A673 (cell line): ENCODE results near the gene LDB2. TPM values are rescaled to one million over a fixed set of nuclear protein-coding genes. Genes with fewer than 3 reads are reported as not detected.

Source experiments
- BruUV-seq: library from RNA; stranded (reverse); fragments of 400-500 nt; replicated peaks from 2 replicates; lab custom pipeline; 2021; lab: Mats Ljungman, UMichigan
- CTCF ChIA-PET: fragments of 300-600 bp; sonication (Branson Sonifier 250); formaldehyde crosslinking; loops from one replicate; lab custom pipeline; 2022; ENCODE audit warnings: antibody characterized with exemption; lab: Charles Lee
- POLR2A ChIA-PET: fragments of 300-600 bp; sonication (Branson Sonifier 250); formaldehyde crosslinking; loops from one replicate; lab custom pipeline; 2022; ENCODE audit warnings: antibody characterized with exemption; ENCODE audit not compliant: low non-redundant PET; lab: Charles Lee
- DNase-seq: peaks from one replicate; pipeline ENCODE4 v3.0.0-alpha.2; 2015; ENCODE audit warnings: low spot score
- H3K27ac ChIP-seq: fragments of 200-600 bp; sonication (generic); 2 replicates; pipeline ENCODE4 v1.5.1; 2016; ENCODE audit warnings: mixed run types, low read depth, mild to moderate bottlenecking, mixed read lengths, antibody characterized with exemption, low read length; ENCODE audit not compliant: poor library complexity, severe bottlenecking
- H3K27me3 ChIP-seq: fragments of 200-600 bp; sonication (generic); replicated peaks from 2 replicates; pipeline ENCODE4 v1.6.1; 2017; ENCODE audit warnings: mixed run types, low read depth, mild to moderate bottlenecking, mixed read lengths, antibody characterized with exemption, low read length; ENCODE audit not compliant: insufficient read depth, poor library complexity
- H3K36me3 ChIP-seq: fragments of 200-600 bp; sonication (generic); 2 replicates; pipeline ENCODE4 v1.6.1; 2016; ENCODE audit warnings: mixed run types, mild to moderate bottlenecking, mixed read lengths, antibody characterized with exemption, low read length; ENCODE audit not compliant: insufficient read depth, poor library complexity, severe bottlenecking
- H3K4me1 ChIP-seq: fragments of 200-600 bp; sonication (generic); 2 replicates; pipeline ENCODE4 v1.6.1; 2017; ENCODE audit warnings: mixed run types, mild to moderate bottlenecking, mixed read lengths, antibody characterized with exemption, low read length; ENCODE audit not compliant: insufficient read depth, poor library complexity, severe bottlenecking
- H3K4me3 ChIP-seq: fragments of 200-600 bp; sonication (generic); 2 replicates; pipeline ENCODE4 v1.5.1; 2016; ENCODE audit warnings: low read depth, mixed run types, mild to moderate bottlenecking, mixed read lengths, low read length; ENCODE audit not compliant: poor library complexity, severe bottlenecking
- H3K9me3 ChIP-seq: fragments of 200-600 bp; sonication (generic); 2 replicates; pipeline ENCODE4 v1.6.1; 2016; ENCODE audit warnings: mixed run types, low read depth, mild to moderate bottlenecking, mixed read lengths, antibody characterized with exemption, low read length; ENCODE audit not compliant: poor library complexity, severe bottlenecking
- EZH2 ChIP-seq: fragments of 200-600 bp; sonication (generic); IDR thresholded peaks from 2 replicates; pipeline ENCODE4 v1.6.1; 2017; ENCODE audit warnings: borderline replicate concordance, low read depth, mild to moderate bottlenecking, mixed read lengths, antibody characterized with exemption, low read length; ENCODE audit not compliant: poor library complexity, severe bottlenecking
- intact Hi-C: fragments of 100-400 bp; cut with micrococcal nuclease; formaldehyde crosslinking; loops from one replicate; pipeline ENCODE4 v1.10.0; 2022; ENCODE audit not compliant: unreplicated experiment
- total RNA-seq: library from RNA; stranded (reverse); gene quantifications from 2 replicates; pipeline ENCODE4 v1.2.3, GENCODE V29; 2021
- TF ChIP-seq, protein P1 (sequence below): fragments of 300-800, 200-600 bp; sonication (generic); conservative IDR thresholded peaks from 2 replicates; pipeline ENCODE4 v1.5.1; 2017; ENCODE audit warnings: low read depth, mild to moderate bottlenecking, antibody characterized with exemption, low read length, moderate library complexity, mixed read lengths

LDB2 gene
- total RNA-seq, 1 experiment from 2014 or later = 47.4 TPM

DNA sequence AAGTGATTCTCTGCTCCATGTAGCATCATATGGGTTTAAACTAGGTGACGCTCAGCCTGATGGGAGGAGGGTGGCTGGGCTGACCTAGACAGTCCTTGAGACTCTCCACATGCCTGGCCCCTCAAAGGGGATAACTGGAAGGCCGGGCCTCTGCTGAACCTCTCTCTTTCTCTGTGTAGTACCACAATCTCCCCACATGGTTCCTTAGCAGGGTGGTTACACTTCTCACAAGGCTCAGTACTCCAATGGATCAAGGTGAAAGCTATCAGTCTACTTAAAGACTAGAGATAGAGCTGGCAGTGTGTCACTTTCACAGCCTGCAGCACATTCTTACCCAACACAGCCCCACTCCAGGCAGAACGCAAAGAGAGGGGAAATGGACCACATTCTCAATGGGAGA lies 80.4 kb downstream of the LDB2 start:
- TF ChIP-seq EZH2 = no peak
- TF ChIP-seq, protein P1, sequence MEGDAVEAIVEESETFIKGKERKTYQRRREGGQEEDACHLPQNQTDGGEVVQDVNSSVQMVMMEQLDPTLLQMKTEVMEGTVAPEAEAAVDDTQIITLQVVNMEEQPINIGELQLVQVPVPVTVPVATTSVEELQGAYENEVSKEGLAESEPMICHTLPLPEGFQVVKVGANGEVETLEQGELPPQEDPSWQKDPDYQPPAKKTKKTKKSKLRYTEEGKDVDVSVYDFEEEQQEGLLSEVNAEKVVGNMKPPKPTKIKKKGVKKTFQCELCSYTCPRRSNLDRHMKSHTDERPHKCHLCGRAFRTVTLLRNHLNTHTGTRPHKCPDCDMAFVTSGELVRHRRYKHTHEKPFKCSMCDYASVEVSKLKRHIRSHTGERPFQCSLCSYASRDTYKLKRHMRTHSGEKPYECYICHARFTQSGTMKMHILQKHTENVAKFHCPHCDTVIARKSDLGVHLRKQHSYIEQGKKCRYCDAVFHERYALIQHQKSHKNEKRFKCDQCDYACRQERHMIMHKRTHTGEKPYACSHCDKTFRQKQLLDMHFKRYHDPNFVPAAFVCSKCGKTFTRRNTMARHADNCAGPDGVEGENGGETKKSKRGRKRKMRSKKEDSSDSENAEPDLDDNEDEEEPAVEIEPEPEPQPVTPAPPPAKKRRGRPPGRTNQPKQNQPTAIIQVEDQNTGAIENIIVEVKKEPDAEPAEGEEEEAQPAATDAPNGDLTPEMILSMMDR = no peak
- CTCF ChIA-PET = no interaction called here
- H3K9me3 ChIP-seq = no peaks in the 10 kb centered on the region
- no TSS peak for BruUV-seq
- no peak overlapping the region for H3K4me3 ChIP-seq
- no peak for DNase-seq
- H3K4me1 ChIP-seq = peaks cover 56% of the 10 kb centered on the region
- H3K27me3 ChIP-seq = no peaks in the 10 kb centered on the region
- no peaks in the 10 kb centered on the region for H3K36me3 ChIP-seq
- POLR2A ChIA-PET = no interaction called here
- peak overlapping the region; percentile 25 for H3K27ac ChIP-seq
- intact Hi-C loops = no loop called here

DNA sequence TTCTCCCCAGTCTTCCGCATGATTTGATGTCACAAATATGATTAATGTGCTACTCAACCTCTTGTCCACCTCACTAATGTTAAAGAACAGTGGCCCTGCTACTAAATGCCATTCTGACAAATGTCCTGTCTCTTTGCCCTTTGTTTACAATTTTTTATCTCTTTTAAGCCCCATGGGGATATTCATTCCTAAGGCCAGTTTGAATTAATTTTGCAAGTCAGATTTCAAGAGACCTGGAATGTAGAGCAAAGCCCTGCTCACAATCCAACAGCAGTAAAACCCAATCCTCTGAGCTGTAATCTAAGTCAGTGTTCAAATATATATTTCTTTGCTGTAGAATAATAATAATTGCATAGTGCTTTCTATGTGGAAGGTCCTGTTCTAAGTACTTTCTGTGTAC lies 81.2 kb downstream of the LDB2 start:
- Histone ChIP-seq H3K27ac (peak overlapping the region; percentile 25), H3K4me3 (no peak overlapping the region), H3K4me1 (peaks cover 62% of the 10 kb centered on the region), H3K27me3 (no peaks in the 10 kb centered on the region), H3K36me3 (no peaks in the 10 kb centered on the region), H3K9me3 (no peaks in the 10 kb centered on the region)
- no peak for DNase-seq
- ChIA-PET POLR2A (no interaction called here), CTCF (no interaction called here)
- BruUV-seq = no TSS peak
- no peak for TF ChIP-seq EZH2
- TF ChIP-seq, protein P1 = no peak
- intact Hi-C loops = no loop called here

DNA sequence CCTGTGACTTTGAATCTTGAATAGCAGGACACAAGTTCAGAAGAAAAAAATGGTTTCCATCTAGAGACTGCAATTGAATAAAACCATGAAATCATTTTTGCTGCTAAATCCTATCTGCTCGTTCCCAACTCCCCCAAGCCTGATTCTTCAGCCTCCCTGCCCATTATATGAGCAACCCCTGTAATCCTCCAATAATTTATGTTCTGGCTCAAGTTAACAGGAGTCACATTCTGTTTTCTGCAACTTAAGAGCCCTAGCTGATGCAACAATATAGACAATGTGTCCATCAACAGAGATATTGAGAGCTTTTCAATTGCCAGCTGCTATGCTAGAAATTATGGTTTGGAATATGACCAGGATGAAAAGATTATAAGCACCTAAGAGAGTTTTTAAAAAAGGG lies 84.1 kb downstream of the LDB2 start:
- TF ChIP-seq, protein P1 = no peak
- no peak for TF ChIP-seq EZH2
- BruUV-seq = no TSS peak
- ChIA-PET POLR2A (no interaction called here), CTCF (no interaction called here)
- DNase-seq = peak; percentile 74
- no peak overlapping the region for H3K4me3 ChIP-seq
- H3K36me3 ChIP-seq = peaks cover 3% of the 10 kb centered on the region
- intact Hi-C loops = no loop called here
- H3K27me3 ChIP-seq = no peaks in the 10 kb centered on the region
- peaks cover 2% of the 10 kb centered on the region for H3K9me3 ChIP-seq
- peaks cover 53% of the 10 kb centered on the region for H3K4me1 ChIP-seq
- peak overlapping the region; percentile 79 for H3K27ac ChIP-seq
